Mesodermal cell (in vitro differentiated cells): Measurements from ENCODE around the gene SLC44A5.
"Not testable (repeated sequence)": the region's sequence is repeated elsewhere in the genome, so short reads cannot be mapped to it uniquely, and the experiment has no call there.

Source experiments
- H3K27ac ChIP-seq: 2 replicates; pipeline ENCODE4 v1.7.0; 2013; ENCODE audit warnings: mild to moderate bottlenecking, low read depth, low read length, moderate library complexity; ENCODE audit not compliant: severe bottlenecking
- H3K36me3 ChIP-seq: 2 replicates; pipeline ENCODE4 v1.7.1; 2013; ENCODE audit warnings: mild to moderate bottlenecking, low read length, moderate library complexity; ENCODE audit not compliant: control insufficient read depth, insufficient read depth
- H3K4me1 ChIP-seq: one replicate; pipeline ENCODE4 v1.7.1; 2013; ENCODE audit warnings: mild to moderate bottlenecking, low read length; ENCODE audit not compliant: insufficient read depth, control insufficient read depth, poor library complexity, severe bottlenecking
- H3K4me3 ChIP-seq: 2 replicates; pipeline ENCODE4 v1.7.0; 2013; ENCODE audit warnings: low read length, control low read depth, mild to moderate bottlenecking; ENCODE audit not compliant: insufficient read depth, poor library complexity, severe bottlenecking; ENCODE audit errors: extremely low read depth
- H3K9me3 ChIP-seq: 2 replicates; pipeline ENCODE4 v1.7.1; 2013; ENCODE audit warnings: mild to moderate bottlenecking, low read length, moderate library complexity; ENCODE audit not compliant: control insufficient read depth
- WGBS, 2 experiments: methylation state at CpG; one replicate each; pipeline ENCODE4 v1.1.5; 2013; ENCODE audit warnings: missing lambda C conversion rate in 2 of 2; ENCODE audit not compliant: insufficient coverage in 2 of 2; 5-methylcytosine and 5-hydroxymethylcytosine counted together

SLC44A5 gene

DNA sequence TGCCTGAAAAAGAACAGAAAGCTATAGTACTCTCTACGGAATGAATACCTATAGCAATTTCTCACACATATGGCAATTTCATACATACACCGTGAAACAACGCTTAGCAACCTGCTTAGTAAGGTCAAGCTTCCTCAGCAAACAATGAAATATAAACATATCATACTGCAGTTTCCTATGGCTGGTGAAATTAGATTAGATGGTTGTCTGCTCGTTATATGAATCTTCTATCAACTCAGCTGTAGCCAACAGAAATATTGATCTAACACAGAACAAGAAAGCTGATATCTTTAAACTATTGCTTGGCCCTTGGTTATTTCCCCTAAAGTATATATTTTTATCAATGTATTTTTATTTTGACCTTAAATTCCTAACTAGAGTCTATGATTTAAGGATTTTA lies 187.8 kb downstream of the SLC44A5 start:
- H3K36me3 ChIP-seq = no peaks in the 10 kb centered on the region
- no peak overlapping the region for H3K27ac ChIP-seq
- no peaks in the 10 kb centered on the region for H3K4me1 ChIP-seq
- 72% methylated on average over 2 of the region's 4 CpGs; no CpG with 5 or more reads in 1 of the 2 experiments for WGBS, 2 experiments
- H3K9me3 ChIP-seq = no peaks in the 10 kb centered on the region
- no peak overlapping the region for H3K4me3 ChIP-seq

- no CpG with 5 or more reads among the region's 1 CpG for WGBS, 2 experiments
- Histone ChIP-seq H3K4me1 (no peaks in the 10 kb centered on the region), H3K9me3 (peaks cover 1% of the 10 kb centered on the region), H3K36me3 (no peaks in the 10 kb centered on the region), H3K27ac (no peak overlapping the region), H3K4me3 (no peak overlapping the region)
Measured at GRCh38 chr1:75421371-75421770, 189.5 kb downstream of the SLC44A5 start.

DNA sequence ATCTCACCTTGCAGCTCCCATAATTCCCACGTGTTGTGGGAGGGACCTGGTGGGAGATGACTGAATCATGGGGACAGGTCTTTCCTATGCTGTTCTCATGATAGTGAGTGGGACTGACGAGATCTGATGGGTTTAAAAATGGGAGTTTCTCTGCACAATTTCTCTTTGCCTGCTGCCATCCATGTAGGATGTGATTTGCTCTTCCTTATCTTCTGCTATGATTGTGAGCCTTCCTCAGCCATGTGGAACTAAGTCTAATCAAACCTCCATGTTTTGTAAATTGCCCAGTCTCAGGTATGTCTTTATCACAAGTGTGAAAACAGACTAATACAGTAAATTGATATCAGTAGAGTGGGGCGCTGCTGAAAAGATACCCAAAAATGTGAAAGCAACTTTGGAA lies 195.7 kb downstream of the SLC44A5 start:
- 83 to 100% methylated on average over 1 of the region's 3 CpGs for WGBS, 2 experiments
- Histone ChIP-seq H3K9me3 (peaks cover 14% of the 10 kb centered on the region), H3K36me3 (no peaks in the 10 kb centered on the region), H3K4me3 (no peak overlapping the region), H3K27ac (no peak overlapping the region), H3K4me1 (no peaks in the 10 kb centered on the region)

DNA sequence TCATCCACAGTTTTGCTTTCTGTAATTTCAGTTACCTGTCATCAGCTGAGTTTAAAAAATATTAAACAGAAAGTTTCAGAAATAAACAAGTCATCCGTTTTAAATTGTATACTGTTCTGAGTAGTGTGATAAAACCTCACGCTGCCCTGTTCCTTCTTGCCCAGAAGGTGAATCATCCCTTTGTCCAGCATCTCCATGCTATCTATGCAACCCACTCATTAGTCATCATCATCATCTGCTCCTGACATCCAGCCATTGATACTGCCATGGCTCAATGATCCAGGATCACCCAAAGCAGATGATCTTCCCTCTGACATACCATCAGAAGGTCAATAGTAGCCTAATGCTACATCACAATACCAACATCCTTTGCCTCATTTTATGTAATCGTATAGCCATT lies 198.3 kb downstream of the SLC44A5 start:
- no peaks in the 10 kb centered on the region for H3K36me3 ChIP-seq
- WGBS, 2 experiments = no CpG with 5 or more reads among the region's 3 CpGs
- H3K27ac ChIP-seq = no peak overlapping the region
- H3K4me3 ChIP-seq = no peak overlapping the region
- peaks cover 14% of the 10 kb centered on the region for H3K9me3 ChIP-seq
- H3K4me1 ChIP-seq = no peaks in the 10 kb centered on the region

DNA sequence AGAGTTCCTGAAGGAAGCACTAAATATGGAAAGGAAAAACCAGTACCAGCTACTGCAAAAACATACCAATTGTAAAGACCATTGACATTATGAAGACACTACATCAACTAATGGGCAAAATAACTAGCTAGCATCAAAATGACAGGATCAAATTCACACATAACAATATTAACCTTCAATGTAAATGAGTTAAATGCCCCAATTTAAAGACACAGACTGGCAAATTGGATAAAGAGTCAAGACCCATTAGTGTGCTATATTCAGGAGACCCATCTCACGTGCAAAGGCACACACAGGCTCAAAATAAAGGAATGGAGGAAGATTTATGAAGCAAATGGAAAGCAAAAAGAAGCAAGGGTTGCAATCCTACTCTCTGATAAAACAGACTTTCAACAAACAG lies 206.2 kb downstream of the SLC44A5 start:
- not testable (repeated sequence) for H3K36me3 ChIP-seq, H3K4me1 ChIP-seq, H3K9me3 ChIP-seq, H3K4me3 ChIP-seq, H3K27ac ChIP-seq
- 60% methylated on average over 1 of the region's 1 CpG; no CpG with 5 or more reads in 1 of the 2 experiments for WGBS, 2 experiments

DNA sequence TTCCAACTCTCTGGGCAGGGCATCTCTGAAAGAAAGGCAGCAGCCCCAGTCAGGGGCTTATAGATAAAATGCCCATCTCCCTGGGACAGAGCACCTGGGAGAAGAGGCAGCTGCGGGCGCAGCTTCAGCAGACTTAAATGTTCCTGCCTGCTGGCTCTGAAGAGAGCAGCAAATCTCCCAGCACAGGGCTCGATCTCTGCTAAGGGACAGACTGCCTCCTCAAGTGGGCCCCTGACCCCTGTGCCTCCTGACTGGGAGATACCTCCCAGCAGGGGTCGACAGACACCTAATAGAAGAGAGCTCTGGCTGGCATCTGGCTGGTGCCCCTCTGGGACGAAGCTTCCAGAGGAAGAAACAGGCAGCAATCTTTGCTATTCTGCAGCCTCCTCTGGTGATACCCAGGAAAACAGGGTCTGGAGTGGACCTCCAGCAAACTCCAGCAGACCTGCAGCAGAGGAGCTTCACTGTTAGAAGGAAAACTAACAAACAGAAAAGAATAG lies 207.7 kb downstream of the SLC44A5 start:
- H3K4me3 ChIP-seq, H3K4me1 ChIP-seq, H3K36me3 ChIP-seq, H3K9me3 ChIP-seq, H3K27ac ChIP-seq: not testable (repeated sequence)
- 78 to 82% methylated on average over 5 of the region's 5 CpGs for WGBS, 2 experiments

- 75% methylated on average over 1 of the region's 1 CpG; no CpG with 5 or more reads in 1 of the 2 experiments for WGBS, 2 experiments
- Histone ChIP-seq H3K4me1 (no peaks in the 10 kb centered on the region), H3K9me3 (no peaks in the 10 kb centered on the region), H3K4me3 (no peak overlapping the region), H3K36me3 (no peaks in the 10 kb centered on the region), H3K27ac (no peak overlapping the region)
Measured at GRCh38 chr1:75400716-75401115, 210.2 kb downstream of the SLC44A5 start.

DNA sequence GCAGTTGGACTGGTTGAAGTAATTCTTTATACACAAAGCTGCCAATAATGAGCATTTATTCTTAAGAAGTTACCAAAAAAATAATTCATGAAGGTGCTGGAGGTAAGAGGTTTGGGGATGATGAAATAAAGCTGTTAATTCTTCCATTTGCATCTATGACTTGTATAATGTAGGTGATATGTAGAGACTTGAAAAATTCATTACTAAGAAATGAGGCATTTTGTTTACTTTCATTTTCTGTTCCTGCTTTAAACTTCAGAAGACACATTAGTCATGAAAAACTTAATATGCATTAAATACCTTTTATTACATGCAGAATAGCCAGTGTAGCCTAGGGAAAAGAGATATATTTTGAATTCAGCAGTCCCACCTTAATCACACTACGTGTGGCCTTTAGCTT lies 214.2 kb downstream of the SLC44A5 start:
- Histone ChIP-seq H3K27ac (no peak overlapping the region), H3K4me1 (no peaks in the 10 kb centered on the region), H3K36me3 (no peaks in the 10 kb centered on the region), H3K4me3 (no peak overlapping the region), H3K9me3 (no peaks in the 10 kb centered on the region)
- no CpG with 5 or more reads among the region's 1 CpG for WGBS, 2 experiments

- Histone ChIP-seq H3K4me3 (no peak overlapping the region), H3K9me3 (no peaks in the 10 kb centered on the region), H3K36me3 (no peaks in the 10 kb centered on the region), H3K4me1 (no peaks in the 10 kb centered on the region), H3K27ac (no peak overlapping the region)
- no CpG with 5 or more reads among the region's 1 CpG for WGBS, 2 experiments
Measured at GRCh38 chr1:75396260-75396659, 214.7 kb downstream of the SLC44A5 start.

DNA sequence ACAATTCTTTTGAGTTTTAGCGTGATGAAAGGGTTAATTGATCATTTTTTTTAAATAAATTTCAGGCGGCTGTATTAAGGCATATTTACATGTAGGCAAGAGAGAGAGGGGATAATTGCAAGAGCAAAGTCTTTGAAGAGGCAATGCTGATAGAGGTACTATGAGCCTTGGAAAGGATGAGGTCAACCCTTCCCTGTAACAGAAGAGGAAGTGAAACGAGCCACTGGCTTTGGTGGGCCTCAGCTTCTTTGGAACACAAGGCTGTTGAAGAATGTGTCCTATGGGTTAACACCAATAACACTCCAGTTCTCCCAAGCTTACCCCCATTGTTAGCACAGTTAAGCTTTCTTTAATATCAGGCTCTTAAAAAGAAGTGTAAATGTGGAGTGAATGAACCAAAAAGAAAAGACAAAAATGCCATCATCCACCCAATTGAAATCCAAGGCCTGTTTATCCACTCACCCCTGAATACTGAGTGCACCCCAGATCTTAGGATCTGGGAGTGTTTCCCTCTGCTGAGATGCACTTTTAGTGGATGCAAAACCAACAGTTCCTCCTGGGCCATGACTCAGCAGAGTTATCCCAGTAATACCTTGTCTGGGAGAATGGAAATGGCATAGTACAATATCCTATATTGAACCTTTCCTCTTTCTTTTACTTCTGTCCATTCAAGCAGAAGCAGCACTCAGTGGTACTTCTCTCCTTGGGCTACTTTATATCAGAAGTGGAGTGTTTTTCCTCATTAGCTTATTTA lies 216.4 kb downstream of the SLC44A5 start:
- no peaks in the 10 kb centered on the region for H3K4me1 ChIP-seq
- H3K27ac ChIP-seq = no peak overlapping the region
- H3K9me3 ChIP-seq = no peaks in the 10 kb centered on the region
- 91 to 95% methylated on average over 2 to 3 of the region's 3 CpGs for WGBS, 2 experiments
- no peak overlapping the region for H3K4me3 ChIP-seq
- H3K36me3 ChIP-seq = no peaks in the 10 kb centered on the region

DNA sequence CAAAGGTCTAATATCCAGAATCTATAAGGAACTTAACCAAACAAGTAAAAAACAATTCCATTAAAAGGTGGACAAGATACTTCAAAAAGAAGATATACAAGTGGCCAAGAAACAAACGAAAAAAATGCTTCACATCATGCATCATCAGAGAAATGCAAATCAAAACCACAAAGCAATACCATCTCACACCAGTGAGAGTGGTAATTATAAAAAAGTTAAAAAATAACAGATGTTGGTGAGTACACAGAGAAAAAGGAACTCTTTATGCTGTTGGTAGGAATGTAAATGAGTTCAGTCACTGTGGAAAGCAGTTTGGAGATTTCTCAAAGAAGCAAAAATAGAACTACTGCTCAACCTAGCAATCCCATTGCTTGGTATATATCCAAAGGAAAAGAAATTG lies 218.6 kb downstream of the SLC44A5 start:
- WGBS, 2 experiments = no CpG with 5 or more reads among the region's 1 CpG
- no peaks in the 10 kb centered on the region for H3K36me3 ChIP-seq
- H3K27ac ChIP-seq = no peak overlapping the region
- no peak overlapping the region for H3K4me3 ChIP-seq
- H3K9me3 ChIP-seq = no peaks in the 10 kb centered on the region
- H3K4me1 ChIP-seq = no peaks in the 10 kb centered on the region
